IMR-90 (cell line): ENCODE measurements around the gene HSF2BP. TPM values are rescaled to one million over a fixed set of nuclear protein-coding genes. Genes with fewer than 3 reads are reported as not detected.

ENCODE experiments used
- ATAC-seq: fragments of 200-7000 bp; cut with Tn5 transposase; 2 replicates; pipeline ENCODE4 v1.9.1; 2020; ENCODE audit warnings: low read depth, mild to moderate bottlenecking, moderate library complexity
- BruUV-seq: library from RNA; stranded (reverse); fragments of 400-500 nt; replicated peaks from 2 replicates; lab custom pipeline; 2021; lab: Mats Ljungman, UMichigan
- CTCF ChIA-PET: fragments of 300-600 bp; formaldehyde crosslinking; extraction: SDS; loops from one replicate; lab custom pipeline; 2021; ENCODE audit warnings: antibody characterized with exemption; lab: Yijun Ruan, JAX
- POLR2A ChIA-PET: fragments of 300-600 bp; sonication (Branson Sonifier 250); formaldehyde crosslinking; loops from one replicate; lab custom pipeline; 2022; ENCODE audit warnings: antibody characterized with exemption; ENCODE audit not compliant: unreplicated experiment; lab: Charles Lee
- DNase-seq: peaks from one replicate; pipeline ENCODE4 v3.0.0; 2013
- H2AFZ ChIP-seq: replicated peaks from 2 replicates; pipeline ENCODE3; 2013; ENCODE audit warnings: low read length, mild to moderate bottlenecking; ENCODE audit not compliant: poor library complexity
- H2AK5ac ChIP-seq: 2 replicates; pipeline ENCODE4 v1.6.1; 2013; ENCODE audit warnings: low read depth, low read length, inconsistent platforms
- H2AK9ac ChIP-seq: replicated peaks from 2 replicates; pipeline ENCODE3; 2013; ENCODE audit warnings: mild to moderate bottlenecking, low read depth, low read length, moderate library complexity; ENCODE audit not compliant: poor library complexity
- H2BK120ac ChIP-seq: 2 replicates; pipeline ENCODE4 v1.6.1; 2013; ENCODE audit warnings: low read depth, low read length, inconsistent platforms
- H2BK15ac ChIP-seq: 3 replicates; pipeline ENCODE4 v1.6.1; 2013; ENCODE audit warnings: low read depth, low read length, inconsistent platforms
- H2BK20ac ChIP-seq: 2 replicates; pipeline ENCODE4 v1.6.1; 2013; ENCODE audit warnings: low read depth, mild to moderate bottlenecking, inconsistent platforms, low read length, moderate library complexity
- H2BK5ac ChIP-seq: 2 replicates; pipeline ENCODE4 v1.6.1; 2013; ENCODE audit warnings: mild to moderate bottlenecking, low read depth, low read length, inconsistent platforms; ENCODE audit not compliant: poor library complexity, severe bottlenecking
- H3K14ac ChIP-seq: replicated peaks from 2 replicates; pipeline ENCODE4 v1.6.1; 2013; ENCODE audit warnings: low read depth, low read length, inconsistent platforms
- H3K18ac ChIP-seq: 2 replicates; pipeline ENCODE4 v1.6.1; 2013; ENCODE audit warnings: low read depth, low read length, control low read depth
- H3K23ac ChIP-seq: 2 replicates; pipeline ENCODE4 v1.6.1; 2013; ENCODE audit warnings: low read depth, low read length, inconsistent platforms
- H3K27ac ChIP-seq: 2 replicates; pipeline ENCODE4 v1.5.1; 2013; ENCODE audit warnings: mild to moderate bottlenecking, control low read depth, low read length; ENCODE audit not compliant: insufficient read depth
- H3K27me3 ChIP-seq: 2 replicates; pipeline ENCODE4 v1.6.1; 2013; ENCODE audit warnings: low read length; ENCODE audit not compliant: control insufficient read depth, insufficient read depth
- H3K36me3 ChIP-seq: 2 replicates; pipeline ENCODE4 v1.6.1; 2013; ENCODE audit warnings: low read length, mixed read lengths; ENCODE audit not compliant: control insufficient read depth, insufficient read depth
- H3K4ac ChIP-seq: 2 replicates; pipeline ENCODE4 v1.6.1; 2013; ENCODE audit warnings: low read depth, low read length, inconsistent platforms
- H3K4me1 ChIP-seq: 2 replicates; pipeline ENCODE4 v1.6.1; 2013; ENCODE audit warnings: low read length, mixed read lengths; ENCODE audit not compliant: control insufficient read depth, insufficient read depth
- H3K4me2 ChIP-seq: 2 replicates; pipeline ENCODE4 v1.6.1; 2013; ENCODE audit warnings: low read depth, mild to moderate bottlenecking, control low read depth, low read length, moderate library complexity
- H3K4me3 ChIP-seq: 2 replicates; pipeline ENCODE4 v1.5.1; 2013; ENCODE audit warnings: low read depth, mild to moderate bottlenecking, control low read depth, low read length, moderate library complexity; ENCODE audit not compliant: insufficient read depth
- H3K56ac ChIP-seq: 2 replicates; pipeline ENCODE4 v1.6.1; 2013; ENCODE audit warnings: low read length, inconsistent platforms; ENCODE audit not compliant: insufficient read depth; ENCODE audit errors: extremely low read depth
- H3K79me1 ChIP-seq, 2 experiments: 2 replicates each; pipeline ENCODE4 v1.6.1; 2013; ENCODE audit warnings: low read length in 2 of 2, inconsistent platforms in 1 of 2, low read depth in 1 of 2
- H3K9ac ChIP-seq: 2 replicates; pipeline ENCODE4 v1.6.1; 2013; ENCODE audit warnings: low read depth, low read length, control low read depth
- H3K9me1 ChIP-seq: 2 replicates; pipeline ENCODE4 v1.6.1; 2013; ENCODE audit warnings: low read length, inconsistent platforms; ENCODE audit not compliant: insufficient read depth
- H3K9me3 ChIP-seq: 2 replicates; pipeline ENCODE4 v1.6.1; 2013; ENCODE audit warnings: low read length; ENCODE audit not compliant: control insufficient read depth, insufficient read depth
- H4K20me1 ChIP-seq: 2 replicates; pipeline ENCODE4 v1.6.1; 2013; ENCODE audit warnings: low read length, inconsistent platforms; ENCODE audit not compliant: insufficient read depth
- H4K5ac ChIP-seq: 2 replicates; pipeline ENCODE4 v1.6.1; 2013; ENCODE audit warnings: mild to moderate bottlenecking, low read depth, low read length, control low read depth
- H4K8ac ChIP-seq, 2 experiments: 2 replicates each; pipeline ENCODE4 v1.6.1; 2013; ENCODE audit warnings: low read depth in 2 of 2, low read length in 2 of 2, control low read depth in 1 of 2, inconsistent platforms in 1 of 2
- H4K91ac ChIP-seq: 2 replicates; pipeline ENCODE4 v1.6.1; 2013; ENCODE audit warnings: low read depth, low read length, inconsistent platforms; ENCODE audit not compliant: insufficient read depth
- USF2 ChIP-seq: fragments of 150-350 bp; IDR thresholded peaks from 2 replicates; pipeline ENCODE4 v1.6.1; 2017; ENCODE audit warnings: mild to moderate bottlenecking, antibody characterized with exemption, low read length, low read depth
- WGBS, 2 experiments: methylation state at CpG; one replicate each; pipeline versions ENCODE4 v1.1.5 to v1.1.7; 2013; ENCODE audit warnings: missing lambda C conversion rate in 2 of 2; ENCODE audit not compliant: insufficient read length in 1 of 2; ENCODE audit errors: extremely low coverage in 2 of 2; 5-methylcytosine and 5-hydroxymethylcytosine counted together
- dilution Hi-C: fragments of 300-500 bp; cut with HindIII; formaldehyde crosslinking; loops from one replicate; pipeline ENCODE4 v1.14.3; 2018; ENCODE audit warnings: low sequenced_read_pairs; ENCODE audit not compliant: unreplicated experiment
- in situ Hi-C: fragments of 300-500 bp; cut with MboI; formaldehyde crosslinking; loops from 3 replicates; pipeline ENCODE4 v1.14.3; 2019; ENCODE audit warnings: low sequenced_read_pairs, inconsistent platforms, mixed read lengths
- intact Hi-C: fragments of 100-400 bp; cut with micrococcal nuclease; formaldehyde crosslinking; loops from 2 replicates; pipeline ENCODE4 v1.10.0; 2022
- polyA plus RNA-seq, 3 experiments: library from polyadenylated mRNA; depleted of rRNA; stranded (reverse); fragments of >200 nt; gene quantifications; 2 replicates each; pipeline ENCODE4 v1.2.3, GENCODE V29; 2012; ENCODE audit warnings: low replicate concordance in 1 of 3
- total RNA-seq: library from RNA; depleted of rRNA; stranded (reverse); fragments of >200 nt; gene quantifications from 2 replicates; pipeline ENCODE4 v1.2.3, GENCODE V29; 2012

HSF2BP gene
- total and polyA plus RNA-seq, 2 of the 4 experiments (the other 2 are of a cell fraction), result 0.87 to 0.90 TPM

- Histone ChIP-seq H3K4ac (no peak overlapping the region), H3K14ac (no peak overlapping the region), H2AFZ (no peak overlapping the region), H4K5ac (no peak overlapping the region), H3K9ac (no peak overlapping the region), H2BK5ac (no peak overlapping the region), H3K4me3 (no peak overlapping the region), H3K36me3 (peaks cover 27% of the 10 kb centered on the region), H3K27ac (no peak overlapping the region), H3K18ac (no peak overlapping the region), H3K27me3 (no peaks in the 10 kb centered on the region), H4K91ac (no peak overlapping the region), H3K9me1 (no peaks in the 10 kb centered on the region; the same call in 1 of the 2 replicates), H3K56ac (no peak overlapping the region), H4K8ac (no peak overlapping the region), H2BK120ac (no peak overlapping the region), H3K23ac (no peak overlapping the region), H2BK20ac (no peak overlapping the region), H3K4me2 (no peak overlapping the region), H3K79me1 (peaks cover 14 to 23% of the 10 kb centered on the region in 2 experiments), H4K20me1 (no peaks in the 10 kb centered on the region), H3K4me1 (no peaks in the 10 kb centered on the region), H3K9me3 (no peaks in the 10 kb centered on the region), H2AK5ac (no peak overlapping the region), H2BK15ac (no peak overlapping the region), H2AK9ac (no peak overlapping the region)
- in situ Hi-C loops (no loop called here), dilution Hi-C loops (no loop called here), intact Hi-C loops (no loop called here)
- no peak for TF ChIP-seq USF2
- WGBS, 2 experiments, result no CpG with 5 or more reads among the region's 3 CpGs
- ATAC-seq (no peak), DNase-seq (no peak)
- no TSS peak for BruUV-seq
- ChIA-PET POLR2A (no interaction called here), CTCF (interaction anchor here (0.6 kb wide), 1 partner anchor 8 kb away, joined by 3 read pairs; no protein-coding TSS in a partner anchor)
Observed at GRCh38 chr21:43675871-43676270, 16.6 kb upstream of the HSF2BP start.
